ENCODE results near the gene CYP26A1. TPM values are rescaled to one million over a fixed set of nuclear protein-coding genes. Genes with fewer than 3 reads are reported as not detected.

The CYP26A1 gene
- total RNA-seq, 1 donor from 2014 or later, result 0.72 TPM

- DNase-seq (ENCODE audit: low spot score), result no peak
Observed at GRCh38 chr10:93064874-93065660, 8.6 kb upstream of the CYP26A1 start.

- no peak for DNase-seq (ENCODE audit: low spot score)
Observed at GRCh38 chr10:93065675-93066543, 7.8 kb upstream of the CYP26A1 start.

GRCh38 chr10:93066544-93066913 is 7.2 kb upstream of the CYP26A1 start:
- no peak for DNase-seq (ENCODE audit: low spot score)

GRCh38 chr10:93067443-93068365 is 6.0 kb upstream of the CYP26A1 start:
- no peak for DNase-seq (ENCODE audit: low spot score)

GRCh38 chr10:93068411-93069244 is 5.1 kb upstream of the CYP26A1 start:
- no peak for DNase-seq (ENCODE audit: low spot score)

- DNase-seq (ENCODE audit: low spot score), result no peak
Observed at GRCh38 chr10:93069245-93069561, 4.5 kb upstream of the CYP26A1 start.

- no peak for DNase-seq (ENCODE audit: low spot score)
Observed at GRCh38 chr10:93070378-93071176, 3.1 kb upstream of the CYP26A1 start.

GRCh38 chr10:93071177-93071472 is 2.6 kb upstream of the CYP26A1 start:
- DNase-seq (ENCODE audit: low spot score), result no peak

GRCh38 chr10:93071674-93072224 is 1.9 kb upstream of the CYP26A1 start:
- no peak for DNase-seq (ENCODE audit: low spot score)

- no peak for DNase-seq (ENCODE audit: low spot score)
Observed at GRCh38 chr10:93072225-93072712, 1.4 kb upstream of the CYP26A1 start.

- DNase-seq (ENCODE audit: low spot score), result no peak
Observed at GRCh38 chr10:93072713-93073538, 767 bp upstream of the CYP26A1 start.

GRCh38 chr10:93074147-93074596 is 479 bp downstream of the CYP26A1 start:
- DNase-seq (ENCODE audit: low spot score), result no peak

- no peak for DNase-seq (ENCODE audit: low spot score)
Observed at GRCh38 chr10:93074597-93075368, 1.1 kb downstream of the CYP26A1 start.

GRCh38 chr10:93075369-93076221 is 1.9 kb downstream of the CYP26A1 start:
- DNase-seq (ENCODE audit: low spot score), result no peak

- peak; percentile 34 for DNase-seq (ENCODE audit: low spot score)
Observed at GRCh38 chr10:93076871-93077270, 3.2 kb downstream of the CYP26A1 start.

GRCh38 chr10:93077860-93078337 is 4.2 kb downstream of the CYP26A1 start:
- DNase-seq (ENCODE audit: low spot score), result peak; percentile 19
